Peyer's patch (tissue), 4 donors: ENCODE measurements around the gene B3GLCT.

ENCODE experiments used
- POLR2A ChIP-seq, 2 donors: fragments of 450-650 bp; IDR thresholded peaks; one replicate each; pipeline ENCODE4 v1.5.1; 2017; ENCODE audit warnings: antibody characterized with exemption in 2 of 2, mild to moderate bottlenecking in 2 of 2, moderate library complexity in 2 of 2
- TF ChIP-seq, protein P1 (sequence below), 6 experiments: fragments of 450-650 bp in 4 of 6; fragments of 200-600 bp in 2 of 6; sonication (generic) in 1 of 6; IDR thresholded peaks; one replicate each; pipeline ENCODE4 v1.5.1; 2017 to 2019; ENCODE audit warnings: antibody characterized with exemption in 6 of 6, mild to moderate bottlenecking in 3 of 6, moderate library complexity in 1 of 6

DNA sequence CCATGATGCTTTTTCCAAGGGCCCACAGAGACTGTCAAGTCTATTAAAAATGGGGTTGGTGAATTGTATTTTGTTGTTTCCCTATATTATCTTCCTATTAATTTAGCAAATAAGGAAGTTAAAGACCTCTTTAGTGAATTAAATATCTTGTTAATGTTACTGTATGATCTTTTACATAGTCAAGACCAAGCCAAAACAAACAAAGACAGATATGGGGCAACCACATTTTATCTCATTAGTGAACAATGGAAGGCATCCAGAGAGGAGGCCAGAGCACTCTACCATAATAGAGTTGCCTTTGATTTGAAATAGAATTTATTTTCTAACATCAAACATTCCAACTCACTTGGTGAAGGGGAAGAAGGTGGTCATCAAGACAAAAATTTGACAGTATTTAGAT lies 169.4 kb downstream of the B3GLCT start:
- TF ChIP-seq, protein P1, sequence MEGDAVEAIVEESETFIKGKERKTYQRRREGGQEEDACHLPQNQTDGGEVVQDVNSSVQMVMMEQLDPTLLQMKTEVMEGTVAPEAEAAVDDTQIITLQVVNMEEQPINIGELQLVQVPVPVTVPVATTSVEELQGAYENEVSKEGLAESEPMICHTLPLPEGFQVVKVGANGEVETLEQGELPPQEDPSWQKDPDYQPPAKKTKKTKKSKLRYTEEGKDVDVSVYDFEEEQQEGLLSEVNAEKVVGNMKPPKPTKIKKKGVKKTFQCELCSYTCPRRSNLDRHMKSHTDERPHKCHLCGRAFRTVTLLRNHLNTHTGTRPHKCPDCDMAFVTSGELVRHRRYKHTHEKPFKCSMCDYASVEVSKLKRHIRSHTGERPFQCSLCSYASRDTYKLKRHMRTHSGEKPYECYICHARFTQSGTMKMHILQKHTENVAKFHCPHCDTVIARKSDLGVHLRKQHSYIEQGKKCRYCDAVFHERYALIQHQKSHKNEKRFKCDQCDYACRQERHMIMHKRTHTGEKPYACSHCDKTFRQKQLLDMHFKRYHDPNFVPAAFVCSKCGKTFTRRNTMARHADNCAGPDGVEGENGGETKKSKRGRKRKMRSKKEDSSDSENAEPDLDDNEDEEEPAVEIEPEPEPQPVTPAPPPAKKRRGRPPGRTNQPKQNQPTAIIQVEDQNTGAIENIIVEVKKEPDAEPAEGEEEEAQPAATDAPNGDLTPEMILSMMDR (IDR thresholded peaks at IDR 0.05), result no peak
- no peak for TF ChIP-seq POLR2A (IDR thresholded peaks at IDR 0.05)
